Tibial nerve (tissue), 4 donors: ENCODE measurements around the gene SH3YL1. TPM values are rescaled to one million over a fixed set of nuclear protein-coding genes. Genes with fewer than 3 reads are reported as not detected.

Experiments used
- DNase-seq, 2 donors: peaks; one replicate each; pipeline ENCODE4 v3.0.0-alpha.2; 2019; ENCODE audit warnings: low spot score in 2 of 2
- H3K27ac ChIP-seq, 4 donors: fragments of 200-600 bp; sonication (generic) in 3 of 4; one replicate each; pipeline ENCODE4 v1.5.1; 2017 to 2019; ENCODE audit warnings: mild to moderate bottlenecking in 1 of 4
- H3K27me3 ChIP-seq, 2 donors: fragments of 200-600 bp; sonication (generic) in 1 of 2; one replicate each; pipeline versions ENCODE4 v1.5.1 to v1.6.0; 2017 to 2019
- H3K36me3 ChIP-seq, 3 donors: fragments of 200-600 bp; sonication (generic); one replicate each; pipeline ENCODE4 v1.5.1; 2018 to 2019
- H3K4me1 ChIP-seq, 4 donors: fragments of 200-600 bp; sonication (generic) in 3 of 4; one replicate each; pipeline ENCODE4 v1.5.1; 2017 to 2019
- H3K4me3 ChIP-seq, 4 donors: fragments of 200-600 bp; sonication (generic) in 3 of 4; one replicate each; pipeline ENCODE4 v1.5.1; 2017 to 2019; ENCODE audit warnings: mild to moderate bottlenecking in 1 of 4, moderate library complexity in 1 of 4
- H3K9me3 ChIP-seq, 4 donors: fragments of 200-600 bp; sonication (generic) in 3 of 4; one replicate each; pipeline ENCODE4 v1.5.1; 2017 to 2019
- CTCF ChIP-seq, 5 experiments: fragments of 200-600 bp in 3 of 5; fragments of 450-650 bp in 2 of 5; sonication (generic) in 3 of 5; IDR thresholded peaks; one replicate each; pipeline ENCODE4 v1.5.1; 2016 to 2019; ENCODE audit warnings: antibody characterized with exemption in 5 of 5, mild to moderate bottlenecking in 3 of 5, moderate library complexity in 2 of 5
- EP300 ChIP-seq, 2 donors: sonication (generic); formaldehyde crosslinking; IDR thresholded peaks; one replicate each; pipeline ENCODE4 v1.6.1; 2017; ENCODE audit warnings: antibody characterized with exemption in 2 of 2, mild to moderate bottlenecking in 1 of 2
- POLR2A ChIP-seq, 2 donors: fragments of 450-650 bp; IDR thresholded peaks; one replicate each; pipeline ENCODE4 v1.6.1; 2017; ENCODE audit warnings: antibody characterized with exemption in 2 of 2, mild to moderate bottlenecking in 2 of 2, moderate library complexity in 2 of 2
- WGBS, 2 donors: methylation state at CpG; one replicate each; pipeline ENCODE4 v1.1.5; 2018; 5-methylcytosine and 5-hydroxymethylcytosine counted together
- total RNA-seq, 4 donors: library from RNA; depleted of rRNA; stranded (reverse); fragments of >200 nt; gene quantifications; one replicate each; pipeline ENCODE4 v1.1.0, GENCODE V29; 2016

SH3YL1 gene
- total RNA-seq, 4 donors from 2014 or later, result 22.2 to 36.0 (median 30.0) TPM

DNA sequence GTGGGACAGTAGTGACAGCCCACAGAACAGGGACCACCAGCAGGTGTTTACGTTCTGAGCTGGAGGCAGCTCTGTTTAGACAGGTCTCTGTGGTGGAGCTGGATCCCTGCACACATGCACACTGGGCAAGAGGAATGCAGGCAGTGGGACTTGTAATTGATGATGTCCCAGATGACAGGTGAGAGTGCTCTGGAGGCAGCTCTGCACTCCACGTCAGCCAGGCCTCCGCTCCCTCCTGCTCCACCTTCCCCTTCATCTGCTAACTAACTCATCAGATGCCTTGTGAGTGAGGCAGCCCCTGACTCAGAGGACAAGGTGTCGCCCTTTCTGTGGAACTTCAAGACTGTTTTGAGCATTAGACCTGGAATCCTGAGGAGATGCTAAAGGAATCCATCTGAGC lies 53.2 kb downstream of the SH3YL1 start:
- Histone ChIP-seq H3K4me1 (no peaks in the 10 kb centered on the region), H3K36me3 (no peaks in the 10 kb centered on the region), H3K27ac (no peak overlapping the region), H3K27me3 (peaks cover 0 to 8% of the 10 kb centered on the region in 2 donors), H3K9me3 (peaks cover 0 to 9% (median 2%) of the 10 kb centered on the region in 4 donors), H3K4me3 (no peak overlapping the region)
- WGBS, 2 donors, result 77 to 85% methylated on average over 4 of the region's 4 CpGs
- DNase-seq, result no peak
- TF ChIP-seq CTCF (IDR thresholded peaks at IDR 0.05) (no peak), POLR2A (IDR thresholded peaks at IDR 0.05) (no peak)

DNA sequence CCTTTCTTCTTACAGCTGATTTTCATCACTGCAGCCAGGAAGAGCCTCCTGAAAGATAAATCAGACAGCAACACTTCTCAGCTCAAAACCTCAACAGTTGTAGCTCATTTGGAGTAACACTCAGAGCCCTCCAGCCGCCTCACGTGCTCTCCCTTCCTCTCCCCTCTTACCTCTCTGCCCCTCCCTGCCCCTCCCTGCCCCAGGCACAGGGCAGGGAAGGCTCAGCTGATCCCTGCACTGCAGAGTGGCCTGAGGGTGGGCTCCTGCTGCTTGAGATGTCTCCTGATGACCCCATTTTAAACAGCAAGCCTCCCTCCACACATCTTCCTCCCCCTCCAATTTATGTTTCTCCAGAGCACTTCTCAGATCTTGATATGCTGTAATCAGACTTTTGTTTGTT lies 54.4 kb downstream of the SH3YL1 start:
- Histone ChIP-seq H3K27ac (no peak overlapping the region), H3K36me3 (no peaks in the 10 kb centered on the region), H3K4me3 (no peak overlapping the region), H3K4me1 (no peaks in the 10 kb centered on the region), H3K9me3 (peaks cover 0 to 9% (median 2%) of the 10 kb centered on the region in 4 donors), H3K27me3 (peaks cover 0 to 8% of the 10 kb centered on the region in 2 donors)
- no peak for DNase-seq
- WGBS, 2 donors, result 45 to 59% methylated on average over 2 of the region's 2 CpGs
- no peak for TF ChIP-seq POLR2A (IDR thresholded peaks at IDR 0.05)
- no peak for TF ChIP-seq EP300 (IDR thresholded peaks at IDR 0.05)
- TF ChIP-seq CTCF (IDR thresholded peaks at IDR 0.05), result no peak

DNA sequence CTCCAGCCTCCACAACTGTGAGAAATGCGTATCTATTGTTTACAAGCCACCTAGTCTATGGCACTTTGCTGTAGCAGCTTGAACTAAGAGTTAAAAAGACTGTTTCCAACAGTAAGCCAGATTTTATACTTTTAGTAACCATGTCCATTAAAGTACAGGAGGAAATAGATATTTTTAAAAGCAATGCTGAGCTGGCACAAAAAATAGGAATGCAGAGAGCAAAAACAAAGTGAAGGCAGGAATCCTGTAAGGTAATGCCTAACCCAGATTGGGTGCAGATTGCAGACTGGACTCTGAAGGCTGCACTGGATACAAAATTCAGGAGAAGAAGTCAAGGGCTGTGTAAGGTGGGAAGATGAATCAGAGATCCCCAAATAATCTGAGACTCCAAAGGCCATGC lies 55.5 kb downstream of the SH3YL1 start:
- no peak for TF ChIP-seq POLR2A (IDR thresholded peaks at IDR 0.05)
- TF ChIP-seq CTCF (IDR thresholded peaks at IDR 0.05), result no peak
- TF ChIP-seq EP300 (IDR thresholded peaks at IDR 0.05), result no peak
- H3K27ac ChIP-seq, result no peak overlapping the region
- H3K4me1 ChIP-seq, result no peaks in the 10 kb centered on the region
- 80 to 82% methylated on average over 1 of the region's 1 CpG for WGBS, 2 donors
- no peaks in the 10 kb centered on the region for H3K36me3 ChIP-seq
- H3K4me3 ChIP-seq, result no peak overlapping the region
- peaks cover 0 to 9% (median 2%) of the 10 kb centered on the region in 4 donors for H3K9me3 ChIP-seq
- peaks cover 0 to 8% of the 10 kb centered on the region in 2 donors for H3K27me3 ChIP-seq
- DNase-seq, result no peak

- WGBS, 2 donors, result 59 to 76% methylated on average over 2 of the region's 2 CpGs
- H3K27me3 ChIP-seq, result no peaks in the 10 kb centered on the region
- TF ChIP-seq EP300 (IDR thresholded peaks at IDR 0.05) (no peak), POLR2A (IDR thresholded peaks at IDR 0.05) (no peak), CTCF (IDR thresholded peaks at IDR 0.05) (no peak)
- no peaks in the 10 kb centered on the region for H3K9me3 ChIP-seq
- no peak overlapping the region for H3K4me3 ChIP-seq
- no peaks in the 10 kb centered on the region for H3K4me1 ChIP-seq
- no peak overlapping the region for H3K27ac ChIP-seq
- no peaks in the 10 kb centered on the region for H3K36me3 ChIP-seq
- no peak for DNase-seq
Measured at GRCh38 chr2:203984-204383, 59.8 kb downstream of the SH3YL1 start.

DNA sequence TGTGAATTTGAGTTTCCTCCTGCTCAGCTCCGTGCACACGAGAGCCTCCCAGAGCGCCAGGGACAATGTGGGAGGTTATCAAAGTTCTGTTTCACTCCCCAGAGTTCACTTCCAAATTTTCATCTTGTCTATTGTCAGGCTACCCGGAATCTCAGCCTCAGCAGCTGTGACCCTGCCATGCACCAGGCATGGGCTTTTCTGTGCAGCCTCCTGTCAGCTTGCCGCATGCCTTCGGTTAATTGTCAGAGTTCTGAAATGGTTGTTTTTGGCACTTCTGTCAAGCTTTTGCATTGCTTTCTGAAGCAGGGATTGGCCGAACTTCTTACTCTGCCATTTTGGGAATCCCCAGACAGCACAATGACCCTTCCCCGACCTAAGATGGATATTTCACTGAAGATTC lies 60.4 kb downstream of the SH3YL1 start:
- no peaks in the 10 kb centered on the region for H3K4me1 ChIP-seq
- H3K36me3 ChIP-seq, result no peaks in the 10 kb centered on the region
- H3K9me3 ChIP-seq, result no peaks in the 10 kb centered on the region
- H3K4me3 ChIP-seq, result no peak overlapping the region
- H3K27ac ChIP-seq, result no peak overlapping the region
- no peak for DNase-seq
- WGBS, 2 donors, result 59 to 64% methylated on average over 8 of the region's 8 CpGs
- TF ChIP-seq POLR2A (IDR thresholded peaks at IDR 0.05), result no peak
- no peaks in the 10 kb centered on the region for H3K27me3 ChIP-seq

DNA sequence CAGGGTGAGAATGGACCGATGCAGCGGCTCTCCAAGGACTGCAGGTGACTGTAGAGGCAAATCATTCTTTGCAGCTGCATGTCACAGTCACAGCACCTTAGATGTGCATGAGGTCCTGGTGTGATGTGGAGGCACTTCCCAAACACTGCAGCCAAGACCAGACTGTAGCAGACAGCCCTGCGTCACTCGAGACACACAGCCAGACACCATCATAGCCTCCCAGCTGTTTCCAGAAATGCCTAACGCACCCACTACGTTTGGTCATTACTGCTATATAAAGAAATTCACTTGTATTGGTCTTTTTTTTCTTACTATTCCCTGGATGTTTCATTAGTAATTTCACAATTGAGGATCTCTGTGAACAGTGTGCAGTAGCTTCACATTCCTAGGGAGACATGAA lies 60.9 kb downstream of the SH3YL1 start:
- 66 to 74% methylated on average over 6 of the region's 6 CpGs for WGBS, 2 donors
- no peak overlapping the region for H3K4me3 ChIP-seq
- TF ChIP-seq POLR2A (IDR thresholded peaks at IDR 0.05) (no peak), CTCF (IDR thresholded peaks at IDR 0.05) (no peak), EP300 (IDR thresholded peaks at IDR 0.05) (no peak)
- no peaks in the 10 kb centered on the region for H3K36me3 ChIP-seq
- no peak for DNase-seq
- H3K27ac ChIP-seq, result no peak overlapping the region
- H3K27me3 ChIP-seq, result no peaks in the 10 kb centered on the region
- H3K9me3 ChIP-seq, result no peaks in the 10 kb centered on the region
- H3K4me1 ChIP-seq, result no peaks in the 10 kb centered on the region
